ENCODE results near the gene MSMO1.

DNA sequence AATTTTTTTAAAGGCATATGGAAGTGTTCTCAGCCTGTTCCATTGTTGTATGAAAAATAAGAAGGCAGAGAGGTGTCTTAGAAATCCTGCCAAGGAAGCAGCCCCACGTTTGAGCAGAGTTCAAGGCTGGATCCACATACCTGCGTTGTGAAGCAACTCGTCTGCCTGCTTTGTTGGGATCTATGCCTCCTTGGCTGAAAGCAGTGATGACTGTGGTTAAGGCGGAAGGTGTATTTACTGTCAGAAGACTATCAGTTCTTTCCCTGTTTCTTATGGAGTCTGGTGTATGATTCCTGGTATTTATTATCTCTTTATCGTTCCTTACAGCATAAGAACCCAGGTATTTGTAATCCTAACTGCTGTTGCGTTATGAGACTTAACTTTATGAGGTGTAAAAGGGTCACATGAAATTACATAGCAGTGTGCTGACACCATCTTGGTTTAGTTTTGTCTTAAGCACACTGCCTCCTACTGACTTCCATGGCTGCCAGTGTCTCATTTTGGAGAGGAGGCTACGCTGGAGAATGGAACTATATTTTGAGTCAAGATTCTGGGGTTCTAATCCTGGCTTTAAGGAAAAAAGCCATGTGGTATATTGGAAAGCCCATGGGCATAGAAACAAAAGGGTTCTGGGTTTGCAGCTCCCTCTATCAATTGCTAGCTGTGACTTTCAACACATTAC lies 3.1 kb upstream of the MSMO1 start:
- TF ChIP-seq CTCF (IDR thresholded peaks at IDR 0.05) (no peak), EP300 (IDR thresholded peaks at IDR 0.05) (no peak), POLR2A (IDR thresholded peaks at IDR 0.05) (no peak)
